Liver (tissue), 9 donors: ENCODE data around the gene UPF3A. TPM values are rescaled to one million over a fixed set of nuclear protein-coding genes. Genes with fewer than 3 reads are reported as not detected.

Source experiments
- DNase-seq: peaks from one replicate; pipeline ENCODE4 v3.0.0-alpha.2; 2017; ENCODE audit warnings: low spot score
- H3K27ac ChIP-seq, 2 donors: one replicate each; pipeline ENCODE4 v1.7.0; 2013; ENCODE audit warnings: inconsistent platforms in 2 of 2, low read length in 2 of 2, control low read depth in 1 of 2, low read depth in 1 of 2, mild to moderate bottlenecking in 1 of 2
- H3K27me3 ChIP-seq, 4 donors: one replicate each; pipeline versions ENCODE4 v1.6.1 to v1.7.0; 2013; ENCODE audit warnings: low read length in 3 of 4, inconsistent platforms in 1 of 4, mild to moderate bottlenecking in 1 of 4, moderate library complexity in 1 of 4; ENCODE audit not compliant: control insufficient read depth in 4 of 4, insufficient read depth in 4 of 4
- H3K36me3 ChIP-seq, 4 donors: one replicate each; pipeline versions ENCODE4 v1.6.1 to v1.7.0; 2013; ENCODE audit warnings: low read length in 3 of 4, mild to moderate bottlenecking in 3 of 4, low read depth in 1 of 4, moderate library complexity in 1 of 4; ENCODE audit not compliant: control insufficient read depth in 4 of 4, insufficient read depth in 3 of 4
- H3K4me1 ChIP-seq, 4 donors: one replicate each; pipeline versions ENCODE4 v1.6.1 to v1.7.0; 2013; ENCODE audit warnings: low read length in 3 of 4, mild to moderate bottlenecking in 3 of 4, moderate library complexity in 1 of 4; ENCODE audit not compliant: control insufficient read depth in 4 of 4, insufficient read depth in 4 of 4
- H3K4me3 ChIP-seq, 3 donors: one replicate each; pipeline versions ENCODE4 v1.6.1 to v1.7.0; 2013; ENCODE audit warnings: low read length in 3 of 3, control low read depth in 1 of 3, low read depth in 1 of 3, mild to moderate bottlenecking in 1 of 3
- H3K9ac ChIP-seq, 2 donors: one replicate each; pipeline ENCODE4 v1.7.0; 2013; ENCODE audit warnings: low read length in 2 of 2, mild to moderate bottlenecking in 2 of 2, moderate library complexity in 2 of 2, control low read depth in 1 of 2, low read depth in 1 of 2
- H3K9me3 ChIP-seq, 4 donors: one replicate each; pipeline versions ENCODE4 v1.6.1 to v1.7.0; 2013; ENCODE audit warnings: low read length in 3 of 4; ENCODE audit not compliant: control insufficient read depth in 4 of 4
- EGR1 ChIP-seq, 2 donors: IDR thresholded peaks; 2 replicates each; pipeline ENCODE4 v1.6.1; 2016 to 2018; ENCODE audit warnings: antibody characterized with exemption in 2 of 2, low read depth in 2 of 2
- FOXA1 ChIP-seq: IDR thresholded peaks from 2 replicates; pipeline ENCODE4 v1.6.1; 2016; ENCODE audit warnings: antibody characterized with exemption
- FOXA2 ChIP-seq: IDR thresholded peaks from 2 replicates; pipeline ENCODE4 v1.6.1; 2016; ENCODE audit warnings: antibody characterized with exemption
- GABPA ChIP-seq, 2 donors: IDR thresholded peaks in 1 of 2; conservative IDR thresholded peaks in 1 of 2; 2 replicates each; pipeline ENCODE4 v1.6.1; 2016; ENCODE audit warnings: antibody characterized with exemption in 2 of 2, mild to moderate bottlenecking in 1 of 2, moderate library complexity in 1 of 2
- HNF4A ChIP-seq, 2 donors: conservative IDR thresholded peaks; 2 replicates each; pipeline ENCODE4 v1.6.1; 2016; ENCODE audit warnings: antibody characterized with exemption in 2 of 2, mild to moderate bottlenecking in 2 of 2
- HNF4G ChIP-seq: IDR thresholded peaks from 2 replicates; pipeline ENCODE4 v1.6.1; 2016; ENCODE audit warnings: antibody characterized with exemption
- JUND ChIP-seq, 2 donors: IDR thresholded peaks; 2 replicates each; pipeline ENCODE4 v1.6.1; 2016; ENCODE audit warnings: antibody characterized with exemption in 2 of 2
- NR2F2 ChIP-seq: IDR thresholded peaks from 2 replicates; pipeline ENCODE4 v1.6.1; 2016; ENCODE audit warnings: antibody characterized with exemption
- RAD21 ChIP-seq, 2 donors: IDR thresholded peaks; 2 replicates each; pipeline ENCODE4 v1.6.1; 2016; ENCODE audit warnings: antibody characterized with exemption in 2 of 2, mild to moderate bottlenecking in 2 of 2
- RXRA ChIP-seq, 2 donors: IDR thresholded peaks; 2 replicates each; pipeline ENCODE4 v1.6.1; 2017 to 2018; ENCODE audit warnings: antibody characterized with exemption in 2 of 2, mild to moderate bottlenecking in 1 of 2
- SP1 ChIP-seq: IDR thresholded peaks from 2 replicates; pipeline ENCODE4 v1.6.1; 2018; ENCODE audit warnings: antibody characterized with exemption, mild to moderate bottlenecking
- TAF1 ChIP-seq: conservative IDR thresholded peaks from 2 replicates; pipeline ENCODE4 v1.6.1; 2016; ENCODE audit warnings: antibody characterized with exemption, mild to moderate bottlenecking
- YY1 ChIP-seq: IDR thresholded peaks from 2 replicates; pipeline ENCODE4 v1.6.1; 2016; ENCODE audit warnings: antibody characterized with exemption, mild to moderate bottlenecking
- WGBS: extraction: QIAGEN DNeasy Blood & Tissue Kit; methylation state at CpG from one replicate; pipeline ENCODE4 v1.1.7; 2013; 5-methylcytosine and 5-hydroxymethylcytosine counted together
- polyA plus RNA-seq, 2 donors: library from polyadenylated mRNA; stranded (reverse) in 1 of 2; unstranded in 1 of 2; fragments of 200-250 nt in 1 of 2; fragments of >200 nt in 1 of 2; fragmentation: Nextera tagmentation in 1 of 2; extraction: Ambion mirVana in 1 of 2; gene quantifications; one replicate each; pipeline versions ENCODE4 v1.2.1 to v1.2.3, GENCODE V29; 2013 to 2015
- total RNA-seq, 2 donors: library from RNA; depleted of rRNA; stranded (reverse); fragments of >200 nt; gene quantifications; one replicate each; pipeline ENCODE4 v1.2.3, GENCODE V29; 2014
- TF ChIP-seq, protein P1 (sequence below): IDR thresholded peaks from 2 replicates; pipeline ENCODE4 v1.6.1; 2016; ENCODE audit warnings: antibody characterized with exemption
- TF ChIP-seq, protein P2 (sequence below): IDR thresholded peaks from 2 replicates; pipeline ENCODE4 v1.6.1; 2016; ENCODE audit warnings: antibody characterized with exemption
- TF ChIP-seq, protein P3 (sequence below): IDR thresholded peaks from 2 replicates; pipeline ENCODE4 v1.6.1; 2016; ENCODE audit warnings: antibody characterized with exemption
- TF ChIP-seq, protein P4 (sequence below): fragments of 150-350 bp; IDR thresholded peaks from 2 replicates; pipeline ENCODE4 v1.5.1; 2017; ENCODE audit warnings: improper control_type of control experiment, low read depth, low read length; ENCODE audit not compliant: missing input control
- TF ChIP-seq, protein P5 (sequence below): IDR thresholded peaks from 2 replicates; pipeline ENCODE4 v1.6.1; 2016; ENCODE audit warnings: antibody characterized with exemption, mild to moderate bottlenecking
- donor health status: healthy.
- donor health status: healthy.
- donor health status: healthy.
- donor health status: healthy.
- donor health status: healthy.

Gene UPF3A
- total and polyA plus RNA-seq, 4 donors = 11.0 to 26.5 (median 17.2) TPM

DNA sequence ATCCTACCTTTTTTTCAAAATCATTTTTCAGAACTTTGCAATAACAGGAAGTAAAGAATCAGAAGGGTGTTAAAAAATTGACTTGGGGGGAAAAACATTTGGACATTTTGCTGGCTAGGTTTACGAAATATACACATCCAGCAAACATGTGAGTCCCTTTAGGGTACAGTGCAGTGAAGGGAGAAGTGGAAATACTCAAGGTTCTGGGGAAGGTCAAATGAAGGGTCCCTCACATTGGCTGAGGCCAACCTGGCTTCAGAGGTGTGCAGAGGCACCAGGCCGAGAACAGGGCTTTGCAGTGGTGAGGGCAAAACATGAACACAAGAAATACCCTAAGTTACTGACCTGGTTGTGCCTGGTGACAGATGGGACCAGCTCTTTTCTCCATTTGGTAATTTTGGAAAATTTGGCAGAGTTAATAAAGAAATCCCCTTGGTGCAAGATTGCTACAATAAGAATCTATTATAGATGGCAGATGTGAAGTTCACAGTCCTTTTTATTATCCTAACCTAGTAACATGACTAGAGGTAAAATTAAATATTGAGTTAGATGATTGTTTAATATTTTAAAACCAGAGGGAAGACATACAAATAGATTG, 1.5 kb upstream of the UPF3A start:
- Histone ChIP-seq H3K27me3 (no peaks in the 10 kb centered on the region), H3K4me1 (peaks cover 3 to 18% (median 12%) of the 10 kb centered on the region in 4 donors), H3K9me3 (no peaks in the 10 kb centered on the region), H3K9ac (peak overlapping the region in 1 of 2 donors; percentile 63), H3K36me3 (peaks cover 0 to 3% (median 0%) of the 10 kb centered on the region in 4 donors), H3K27ac (peak overlapping the region in 1 of 2 donors; percentile 30), H3K4me3 (no peak overlapping the region)
- 90% methylated on average over 2 of the region's 2 CpGs for WGBS
- no peak for TF ChIP-seq HNF4A (conservative IDR thresholded peaks at IDR 0.05)
- TF ChIP-seq SP1 = no peak
- TF ChIP-seq FOXA2 = no peak
- no peak for TF ChIP-seq EGR1 (IDR thresholded peaks at IDR 0.05; ENCODE audit: low read depth in 2 of 2)
- TF ChIP-seq, protein P1, sequence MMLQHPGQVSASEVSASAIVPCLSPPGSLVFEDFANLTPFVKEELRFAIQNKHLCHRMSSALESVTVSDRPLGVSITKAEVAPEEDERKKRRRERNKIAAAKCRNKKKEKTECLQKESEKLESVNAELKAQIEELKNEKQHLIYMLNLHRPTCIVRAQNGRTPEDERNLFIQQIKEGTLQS = no peak
- TF ChIP-seq RAD21 (IDR thresholded peaks at IDR 0.05) = no peak
- TF ChIP-seq GABPA (IDR thresholded peaks at IDR 0.05 in 1 of 2, conservative IDR thresholded peaks at IDR 0.05 in 1 of 2) = no peak
- TF ChIP-seq RXRA (IDR thresholded peaks at IDR 0.05) = no peak
- no peak for TF ChIP-seq JUND (IDR thresholded peaks at IDR 0.05)
- no peak for TF ChIP-seq FOXA1
- no peak for TF ChIP-seq HNF4G
- TF ChIP-seq, protein P2, sequence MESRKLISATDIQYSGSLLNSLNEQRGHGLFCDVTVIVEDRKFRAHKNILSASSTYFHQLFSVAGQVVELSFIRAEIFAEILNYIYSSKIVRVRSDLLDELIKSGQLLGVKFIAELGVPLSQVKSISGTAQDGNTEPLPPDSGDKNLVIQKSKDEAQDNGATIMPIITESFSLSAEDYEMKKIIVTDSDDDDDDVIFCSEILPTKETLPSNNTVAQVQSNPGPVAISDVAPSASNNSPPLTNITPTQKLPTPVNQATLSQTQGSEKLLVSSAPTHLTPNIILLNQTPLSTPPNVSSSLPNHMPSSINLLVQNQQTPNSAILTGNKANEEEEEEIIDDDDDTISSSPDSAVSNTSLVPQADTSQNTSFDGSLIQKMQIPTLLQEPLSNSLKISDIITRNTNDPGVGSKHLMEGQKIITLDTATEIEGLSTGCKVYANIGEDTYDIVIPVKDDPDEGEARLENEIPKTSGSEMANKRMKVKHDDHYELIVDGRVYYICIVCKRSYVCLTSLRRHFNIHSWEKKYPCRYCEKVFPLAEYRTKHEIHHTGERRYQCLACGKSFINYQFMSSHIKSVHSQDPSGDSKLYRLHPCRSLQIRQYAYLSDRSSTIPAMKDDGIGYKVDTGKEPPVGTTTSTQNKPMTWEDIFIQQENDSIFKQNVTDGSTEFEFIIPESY = no peak
- TF ChIP-seq, protein P3, sequence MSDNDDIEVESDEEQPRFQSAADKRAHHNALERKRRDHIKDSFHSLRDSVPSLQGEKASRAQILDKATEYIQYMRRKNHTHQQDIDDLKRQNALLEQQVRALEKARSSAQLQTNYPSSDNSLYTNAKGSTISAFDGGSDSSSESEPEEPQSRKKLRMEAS = no peak
- no peak for TF ChIP-seq NR2F2
- TF ChIP-seq, protein P4, sequence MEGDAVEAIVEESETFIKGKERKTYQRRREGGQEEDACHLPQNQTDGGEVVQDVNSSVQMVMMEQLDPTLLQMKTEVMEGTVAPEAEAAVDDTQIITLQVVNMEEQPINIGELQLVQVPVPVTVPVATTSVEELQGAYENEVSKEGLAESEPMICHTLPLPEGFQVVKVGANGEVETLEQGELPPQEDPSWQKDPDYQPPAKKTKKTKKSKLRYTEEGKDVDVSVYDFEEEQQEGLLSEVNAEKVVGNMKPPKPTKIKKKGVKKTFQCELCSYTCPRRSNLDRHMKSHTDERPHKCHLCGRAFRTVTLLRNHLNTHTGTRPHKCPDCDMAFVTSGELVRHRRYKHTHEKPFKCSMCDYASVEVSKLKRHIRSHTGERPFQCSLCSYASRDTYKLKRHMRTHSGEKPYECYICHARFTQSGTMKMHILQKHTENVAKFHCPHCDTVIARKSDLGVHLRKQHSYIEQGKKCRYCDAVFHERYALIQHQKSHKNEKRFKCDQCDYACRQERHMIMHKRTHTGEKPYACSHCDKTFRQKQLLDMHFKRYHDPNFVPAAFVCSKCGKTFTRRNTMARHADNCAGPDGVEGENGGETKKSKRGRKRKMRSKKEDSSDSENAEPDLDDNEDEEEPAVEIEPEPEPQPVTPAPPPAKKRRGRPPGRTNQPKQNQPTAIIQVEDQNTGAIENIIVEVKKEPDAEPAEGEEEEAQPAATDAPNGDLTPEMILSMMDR = no peak
- TF ChIP-seq TAF1 = no peak
- TF ChIP-seq YY1 = no peak
- TF ChIP-seq, protein P5, sequence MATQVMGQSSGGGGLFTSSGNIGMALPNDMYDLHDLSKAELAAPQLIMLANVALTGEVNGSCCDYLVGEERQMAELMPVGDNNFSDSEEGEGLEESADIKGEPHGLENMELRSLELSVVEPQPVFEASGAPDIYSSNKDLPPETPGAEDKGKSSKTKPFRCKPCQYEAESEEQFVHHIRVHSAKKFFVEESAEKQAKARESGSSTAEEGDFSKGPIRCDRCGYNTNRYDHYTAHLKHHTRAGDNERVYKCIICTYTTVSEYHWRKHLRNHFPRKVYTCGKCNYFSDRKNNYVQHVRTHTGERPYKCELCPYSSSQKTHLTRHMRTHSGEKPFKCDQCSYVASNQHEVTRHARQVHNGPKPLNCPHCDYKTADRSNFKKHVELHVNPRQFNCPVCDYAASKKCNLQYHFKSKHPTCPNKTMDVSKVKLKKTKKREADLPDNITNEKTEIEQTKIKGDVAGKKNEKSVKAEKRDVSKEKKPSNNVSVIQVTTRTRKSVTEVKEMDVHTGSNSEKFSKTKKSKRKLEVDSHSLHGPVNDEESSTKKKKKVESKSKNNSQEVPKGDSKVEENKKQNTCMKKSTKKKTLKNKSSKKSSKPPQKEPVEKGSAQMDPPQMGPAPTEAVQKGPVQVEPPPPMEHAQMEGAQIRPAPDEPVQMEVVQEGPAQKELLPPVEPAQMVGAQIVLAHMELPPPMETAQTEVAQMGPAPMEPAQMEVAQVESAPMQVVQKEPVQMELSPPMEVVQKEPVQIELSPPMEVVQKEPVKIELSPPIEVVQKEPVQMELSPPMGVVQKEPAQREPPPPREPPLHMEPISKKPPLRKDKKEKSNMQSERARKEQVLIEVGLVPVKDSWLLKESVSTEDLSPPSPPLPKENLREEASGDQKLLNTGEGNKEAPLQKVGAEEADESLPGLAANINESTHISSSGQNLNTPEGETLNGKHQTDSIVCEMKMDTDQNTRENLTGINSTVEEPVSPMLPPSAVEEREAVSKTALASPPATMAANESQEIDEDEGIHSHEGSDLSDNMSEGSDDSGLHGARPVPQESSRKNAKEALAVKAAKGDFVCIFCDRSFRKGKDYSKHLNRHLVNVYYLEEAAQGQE = no peak
- no peak for DNase-seq
